GM23338 (cell line): ENCODE results near the gene ZFHX3.

Experiments used
- TF ChIP-seq, protein P1 (sequence below): IDR thresholded peaks from one replicate; pipeline ENCODE4 v1.6.1; 2018; ENCODE audit warnings: antibody characterized with exemption; ENCODE audit not compliant: unreplicated experiment
- TF ChIP-seq, protein P2 (sequence below), 2 experiments: fragments of 200-600 bp in 1 of 2; sonication (generic) in 1 of 2; conservative IDR thresholded peaks; 2 replicates each; pipeline versions ENCODE4 v1.5.1 to v1.6.1; 2016 to 2017; ENCODE audit warnings: antibody characterized with exemption in 2 of 2, low read depth in 2 of 2, mild to moderate bottlenecking in 2 of 2, moderate library complexity in 1 of 2
- TF ChIP-seq, protein P3 (sequence below): IDR thresholded peaks from 2 replicates; pipeline ENCODE4 v1.6.1; 2016; ENCODE audit warnings: antibody characterized with exemption

DNA sequence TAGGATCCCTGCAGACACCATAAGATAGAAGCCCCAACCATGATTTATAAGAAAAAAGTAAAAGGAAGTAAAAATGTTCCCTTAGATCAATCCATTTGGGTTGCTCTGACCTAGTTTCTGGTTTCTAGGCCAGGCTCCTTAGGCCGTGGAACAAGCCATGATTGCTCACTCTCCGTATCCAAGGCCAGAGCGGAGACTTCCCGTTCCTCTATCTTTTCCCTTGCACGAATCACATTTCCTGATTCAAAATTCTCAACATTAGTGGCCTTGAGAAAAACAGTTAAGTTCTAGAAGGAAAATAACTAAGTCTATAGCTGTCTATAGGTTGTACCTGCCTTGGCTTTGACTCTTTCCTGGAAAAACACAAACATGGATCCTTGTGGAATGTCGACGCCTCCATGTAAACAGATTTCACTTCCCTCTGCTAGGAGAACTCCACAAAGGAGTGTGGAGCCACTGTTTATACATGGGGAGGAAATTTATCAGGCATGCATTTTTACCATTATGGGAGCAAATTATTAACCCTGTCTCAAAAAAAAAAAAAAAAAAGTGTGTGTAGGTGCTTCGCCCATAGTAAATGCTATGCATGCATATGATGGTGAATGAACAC is 149.6 kb downstream of the ZFHX3 start:
- TF ChIP-seq, protein P1, sequence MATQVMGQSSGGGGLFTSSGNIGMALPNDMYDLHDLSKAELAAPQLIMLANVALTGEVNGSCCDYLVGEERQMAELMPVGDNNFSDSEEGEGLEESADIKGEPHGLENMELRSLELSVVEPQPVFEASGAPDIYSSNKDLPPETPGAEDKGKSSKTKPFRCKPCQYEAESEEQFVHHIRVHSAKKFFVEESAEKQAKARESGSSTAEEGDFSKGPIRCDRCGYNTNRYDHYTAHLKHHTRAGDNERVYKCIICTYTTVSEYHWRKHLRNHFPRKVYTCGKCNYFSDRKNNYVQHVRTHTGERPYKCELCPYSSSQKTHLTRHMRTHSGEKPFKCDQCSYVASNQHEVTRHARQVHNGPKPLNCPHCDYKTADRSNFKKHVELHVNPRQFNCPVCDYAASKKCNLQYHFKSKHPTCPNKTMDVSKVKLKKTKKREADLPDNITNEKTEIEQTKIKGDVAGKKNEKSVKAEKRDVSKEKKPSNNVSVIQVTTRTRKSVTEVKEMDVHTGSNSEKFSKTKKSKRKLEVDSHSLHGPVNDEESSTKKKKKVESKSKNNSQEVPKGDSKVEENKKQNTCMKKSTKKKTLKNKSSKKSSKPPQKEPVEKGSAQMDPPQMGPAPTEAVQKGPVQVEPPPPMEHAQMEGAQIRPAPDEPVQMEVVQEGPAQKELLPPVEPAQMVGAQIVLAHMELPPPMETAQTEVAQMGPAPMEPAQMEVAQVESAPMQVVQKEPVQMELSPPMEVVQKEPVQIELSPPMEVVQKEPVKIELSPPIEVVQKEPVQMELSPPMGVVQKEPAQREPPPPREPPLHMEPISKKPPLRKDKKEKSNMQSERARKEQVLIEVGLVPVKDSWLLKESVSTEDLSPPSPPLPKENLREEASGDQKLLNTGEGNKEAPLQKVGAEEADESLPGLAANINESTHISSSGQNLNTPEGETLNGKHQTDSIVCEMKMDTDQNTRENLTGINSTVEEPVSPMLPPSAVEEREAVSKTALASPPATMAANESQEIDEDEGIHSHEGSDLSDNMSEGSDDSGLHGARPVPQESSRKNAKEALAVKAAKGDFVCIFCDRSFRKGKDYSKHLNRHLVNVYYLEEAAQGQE, result no peak
- TF ChIP-seq, protein P2, sequence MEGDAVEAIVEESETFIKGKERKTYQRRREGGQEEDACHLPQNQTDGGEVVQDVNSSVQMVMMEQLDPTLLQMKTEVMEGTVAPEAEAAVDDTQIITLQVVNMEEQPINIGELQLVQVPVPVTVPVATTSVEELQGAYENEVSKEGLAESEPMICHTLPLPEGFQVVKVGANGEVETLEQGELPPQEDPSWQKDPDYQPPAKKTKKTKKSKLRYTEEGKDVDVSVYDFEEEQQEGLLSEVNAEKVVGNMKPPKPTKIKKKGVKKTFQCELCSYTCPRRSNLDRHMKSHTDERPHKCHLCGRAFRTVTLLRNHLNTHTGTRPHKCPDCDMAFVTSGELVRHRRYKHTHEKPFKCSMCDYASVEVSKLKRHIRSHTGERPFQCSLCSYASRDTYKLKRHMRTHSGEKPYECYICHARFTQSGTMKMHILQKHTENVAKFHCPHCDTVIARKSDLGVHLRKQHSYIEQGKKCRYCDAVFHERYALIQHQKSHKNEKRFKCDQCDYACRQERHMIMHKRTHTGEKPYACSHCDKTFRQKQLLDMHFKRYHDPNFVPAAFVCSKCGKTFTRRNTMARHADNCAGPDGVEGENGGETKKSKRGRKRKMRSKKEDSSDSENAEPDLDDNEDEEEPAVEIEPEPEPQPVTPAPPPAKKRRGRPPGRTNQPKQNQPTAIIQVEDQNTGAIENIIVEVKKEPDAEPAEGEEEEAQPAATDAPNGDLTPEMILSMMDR (conservative IDR thresholded peaks at IDR 0.05; ENCODE audit: low read depth in 2 of 2), result no peak
- TF ChIP-seq, protein P3, sequence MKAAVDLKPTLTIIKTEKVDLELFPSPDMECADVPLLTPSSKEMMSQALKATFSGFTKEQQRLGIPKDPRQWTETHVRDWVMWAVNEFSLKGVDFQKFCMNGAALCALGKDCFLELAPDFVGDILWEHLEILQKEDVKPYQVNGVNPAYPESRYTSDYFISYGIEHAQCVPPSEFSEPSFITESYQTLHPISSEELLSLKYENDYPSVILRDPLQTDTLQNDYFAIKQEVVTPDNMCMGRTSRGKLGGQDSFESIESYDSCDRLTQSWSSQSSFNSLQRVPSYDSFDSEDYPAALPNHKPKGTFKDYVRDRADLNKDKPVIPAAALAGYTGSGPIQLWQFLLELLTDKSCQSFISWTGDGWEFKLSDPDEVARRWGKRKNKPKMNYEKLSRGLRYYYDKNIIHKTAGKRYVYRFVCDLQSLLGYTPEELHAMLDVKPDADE, result no peak
